ENCODE measurements around the gene SHISAL1. TPM values are rescaled to one million over a fixed set of nuclear protein-coding genes. Genes with fewer than 3 reads are reported as not detected.

Gene SHISAL1
- total RNA-seq, 1 experiment from 2014 or later = 0.29 TPM

DNA sequence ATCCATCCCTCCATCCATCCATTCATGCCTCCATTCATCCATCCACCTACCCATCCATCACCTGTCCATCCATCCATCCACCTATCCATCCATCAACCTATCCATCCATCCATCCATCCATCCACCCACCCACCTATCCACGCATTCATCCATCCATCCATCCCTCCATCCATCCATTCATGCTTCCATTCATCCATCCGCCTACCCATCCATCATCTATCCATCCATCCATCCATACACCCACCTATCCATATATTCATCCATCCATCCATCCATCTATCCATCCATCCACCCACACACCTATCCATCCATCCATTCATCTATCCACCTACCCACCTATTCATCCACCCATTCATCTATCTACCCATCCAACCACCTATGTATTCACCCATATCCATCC is 118.2 kb downstream of the SHISAL1 start:
- no peak for DNase-seq (ENCODE audit: low read depth)

Other genes with a start within 250 kb of the SHISAL1 start
- not detected in 2 replicates for gene PARVG, start 132.0 kb downstream of the SHISAL1 start, total RNA-seq (2014; rRNA removed)
- gene RTL6, start 185.3 kb upstream of the SHISAL1 start, total RNA-seq (2014; rRNA removed) = 21.2 and 21.8 TPM in 2 replicates

All from LHCN-M2 (cell line).